ENCODE results near the gene LRRC32.

Gene LRRC32

DNA sequence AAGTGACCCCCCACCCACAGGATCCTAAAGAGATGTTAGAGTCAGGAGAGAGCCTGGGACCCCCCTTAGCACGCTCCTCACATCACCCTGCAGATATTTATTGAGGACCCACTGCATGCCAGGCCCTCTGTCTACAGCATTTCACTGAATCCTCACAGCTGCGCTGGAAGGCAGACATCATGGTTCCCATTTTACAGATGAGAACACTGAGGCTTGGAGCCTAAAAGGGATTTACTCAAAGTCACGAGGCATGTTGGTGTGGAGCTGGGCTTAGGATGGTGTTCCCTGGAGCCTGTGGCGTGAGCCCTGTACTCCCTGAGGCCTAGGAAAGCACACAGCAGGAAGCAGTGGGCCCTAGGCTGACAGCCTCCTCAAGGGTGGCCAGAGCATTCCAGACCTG lies 39.2 kb upstream of the LRRC32 start:
- no peak overlapping the region for H3K9ac ChIP-seq

DNA sequence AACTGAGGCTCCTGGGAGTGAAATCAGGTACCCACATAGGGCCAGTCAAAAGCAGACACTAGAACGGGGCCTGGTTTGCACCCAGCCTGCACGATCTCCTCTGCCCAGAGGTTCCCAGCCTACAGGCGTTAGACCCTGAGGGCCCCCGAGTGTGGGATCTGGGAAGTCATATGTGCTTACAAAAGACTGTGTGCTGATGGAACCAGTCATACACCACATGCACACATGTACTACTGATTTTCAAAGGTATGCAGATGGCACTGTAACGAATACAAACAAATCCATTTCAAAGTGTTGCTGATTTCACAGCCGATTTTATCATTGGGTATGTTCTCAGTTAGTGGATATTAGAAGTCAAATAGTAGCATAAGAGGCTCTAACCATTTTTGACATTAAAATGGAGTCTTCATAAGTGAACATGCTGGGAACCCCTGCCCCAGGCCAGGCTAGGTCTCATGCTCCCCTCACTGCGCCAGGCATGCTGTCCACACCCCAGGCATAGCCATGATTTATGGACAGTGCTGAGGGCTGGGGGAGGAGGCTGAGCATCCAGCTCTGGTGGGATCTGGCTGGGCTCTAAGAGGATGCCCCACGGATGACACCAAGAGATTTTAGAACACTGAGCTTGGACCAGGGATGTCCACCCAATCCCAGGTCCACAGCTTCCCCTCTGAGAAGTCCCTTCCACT lies 38.6 kb upstream of the LRRC32 start:
- Histone ChIP-seq H3K79me2 (ENCODE audit: insufficient read depth, low read depth) (no peaks in the 10 kb centered on the region), H3K9ac (no peak overlapping the region), H3K4me2 (no peak overlapping the region), H3K4me3 (IDR thresholded peaks at IDR 0.05; ENCODE audit: insufficient read depth, low read depth, low read length) (no peak overlapping the region), H3K27me3 (ENCODE audit: insufficient read depth, low read depth) (no peaks in the 10 kb centered on the region), H3K4me1 (ENCODE audit: low read depth, poor library complexity, severe bottlenecking) (no peaks in the 10 kb centered on the region), H2AFZ (ENCODE audit: low read depth) (no peak overlapping the region), H3K27ac (no peak overlapping the region), H4K20me1 (ENCODE audit: insufficient read depth) (no peaks in the 10 kb centered on the region), H3K36me3 (ENCODE audit: insufficient read depth) (no peaks in the 10 kb centered on the region)
- TF ChIP-seq, protein P1, sequence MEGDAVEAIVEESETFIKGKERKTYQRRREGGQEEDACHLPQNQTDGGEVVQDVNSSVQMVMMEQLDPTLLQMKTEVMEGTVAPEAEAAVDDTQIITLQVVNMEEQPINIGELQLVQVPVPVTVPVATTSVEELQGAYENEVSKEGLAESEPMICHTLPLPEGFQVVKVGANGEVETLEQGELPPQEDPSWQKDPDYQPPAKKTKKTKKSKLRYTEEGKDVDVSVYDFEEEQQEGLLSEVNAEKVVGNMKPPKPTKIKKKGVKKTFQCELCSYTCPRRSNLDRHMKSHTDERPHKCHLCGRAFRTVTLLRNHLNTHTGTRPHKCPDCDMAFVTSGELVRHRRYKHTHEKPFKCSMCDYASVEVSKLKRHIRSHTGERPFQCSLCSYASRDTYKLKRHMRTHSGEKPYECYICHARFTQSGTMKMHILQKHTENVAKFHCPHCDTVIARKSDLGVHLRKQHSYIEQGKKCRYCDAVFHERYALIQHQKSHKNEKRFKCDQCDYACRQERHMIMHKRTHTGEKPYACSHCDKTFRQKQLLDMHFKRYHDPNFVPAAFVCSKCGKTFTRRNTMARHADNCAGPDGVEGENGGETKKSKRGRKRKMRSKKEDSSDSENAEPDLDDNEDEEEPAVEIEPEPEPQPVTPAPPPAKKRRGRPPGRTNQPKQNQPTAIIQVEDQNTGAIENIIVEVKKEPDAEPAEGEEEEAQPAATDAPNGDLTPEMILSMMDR (conservative IDR thresholded peaks at IDR 0.05; ENCODE audit: low read depth, low read length): no peak

More for the DNA sequence above, 39.2 kb upstream of the LRRC32 start:
- H3K36me3 ChIP-seq (ENCODE audit: insufficient read depth): no peaks in the 10 kb centered on the region
- no peaks in the 10 kb centered on the region for H4K20me1 ChIP-seq (ENCODE audit: insufficient read depth)
- H3K4me2 ChIP-seq: no peak overlapping the region
- H3K27ac ChIP-seq: no peak overlapping the region
- no peaks in the 10 kb centered on the region for H3K27me3 ChIP-seq (ENCODE audit: insufficient read depth, low read depth)
- H3K4me3 ChIP-seq (IDR thresholded peaks at IDR 0.05; ENCODE audit: insufficient read depth, low read depth, low read length): no peak overlapping the region
- no peak overlapping the region for H2AFZ ChIP-seq (ENCODE audit: low read depth)
- no peaks in the 10 kb centered on the region for H3K79me2 ChIP-seq (ENCODE audit: insufficient read depth, low read depth)
- TF ChIP-seq, protein P1 (conservative IDR thresholded peaks at IDR 0.05; ENCODE audit: low read depth, low read length): no peak
- no peaks in the 10 kb centered on the region for H3K4me1 ChIP-seq (ENCODE audit: low read depth, poor library complexity, severe bottlenecking)

- no peak overlapping the region for H3K4me2 ChIP-seq
- no peaks in the 10 kb centered on the region for H3K79me2 ChIP-seq (ENCODE audit: insufficient read depth, low read depth)
- H3K9ac ChIP-seq: no peak overlapping the region
- no peaks in the 10 kb centered on the region for H3K27me3 ChIP-seq (ENCODE audit: insufficient read depth, low read depth)
- no peaks in the 10 kb centered on the region for H3K4me1 ChIP-seq (ENCODE audit: low read depth, poor library complexity, severe bottlenecking)
- no peak overlapping the region for H3K27ac ChIP-seq
- TF ChIP-seq, protein P1 (conservative IDR thresholded peaks at IDR 0.05; ENCODE audit: low read depth, low read length): no peak
- no peak overlapping the region for H3K4me3 ChIP-seq (IDR thresholded peaks at IDR 0.05; ENCODE audit: insufficient read depth, low read depth, low read length)
- H2AFZ ChIP-seq (ENCODE audit: low read depth): no peak overlapping the region
- no peaks in the 10 kb centered on the region for H4K20me1 ChIP-seq (ENCODE audit: insufficient read depth)
- H3K36me3 ChIP-seq (ENCODE audit: insufficient read depth): no peaks in the 10 kb centered on the region
Measured at GRCh38 chr11:76707293-76707825, 36.8 kb upstream of the LRRC32 start.

GRCh38 chr11:76706667-76707066 lies 36.1 kb upstream of the LRRC32 start:
- H3K4me2 ChIP-seq: no peak overlapping the region
- no peak overlapping the region for H3K4me3 ChIP-seq (IDR thresholded peaks at IDR 0.05; ENCODE audit: insufficient read depth, low read depth, low read length)
- H3K27me3 ChIP-seq (ENCODE audit: insufficient read depth, low read depth): no peaks in the 10 kb centered on the region
- no peak overlapping the region for H3K9ac ChIP-seq
- TF ChIP-seq, protein P1 (conservative IDR thresholded peaks at IDR 0.05; ENCODE audit: low read depth, low read length): no peak
- H3K27ac ChIP-seq: no peak overlapping the region
- no peaks in the 10 kb centered on the region for H4K20me1 ChIP-seq (ENCODE audit: insufficient read depth)
- no peaks in the 10 kb centered on the region for H3K4me1 ChIP-seq (ENCODE audit: low read depth, poor library complexity, severe bottlenecking)
- no peaks in the 10 kb centered on the region for H3K79me2 ChIP-seq (ENCODE audit: insufficient read depth, low read depth)
- H3K36me3 ChIP-seq (ENCODE audit: insufficient read depth): no peaks in the 10 kb centered on the region
- no peak overlapping the region for H2AFZ ChIP-seq (ENCODE audit: low read depth)

Data from KMS-11 (cell line).